Left lung (tissue), 10 donors: ENCODE measurements around the gene HDAC1. TPM values are rescaled to one million over a fixed set of nuclear protein-coding genes. Genes with fewer than 3 reads are reported as not detected.
"Not testable (repeated sequence)": the region's sequence is repeated elsewhere in the genome, so short reads cannot be mapped to it uniquely, and the experiment has no call there.

ENCODE experiments used
- ATAC-seq: fragments of 200-7000 bp; cut with Tn5 transposase; one replicate; pipeline ENCODE4 v1.9.1; 2020; ENCODE audit warnings: moderate library complexity
- DNase-seq, 4 donors: peaks; one replicate each; pipeline ENCODE4 v3.0.0-alpha.2; 2013 to 2020
- H3K27ac ChIP-seq, 2 donors: fragments of 200-600 bp; sonication (generic) in 1 of 2; one replicate each; pipeline versions ENCODE4 v1.5.0 to v1.8.0; 2020 to 2021
- H3K27me3 ChIP-seq, 2 donors: fragments of 200-600 bp; sonication (generic) in 1 of 2; one replicate each; pipeline versions ENCODE4 v1.5.0 to v1.8.0; 2020 to 2021
- H3K36me3 ChIP-seq, 2 donors: fragments of 200-600 bp; sonication (generic) in 1 of 2; one replicate each; pipeline versions ENCODE4 v1.5.0 to v1.8.0; 2020 to 2021
- H3K4me1 ChIP-seq, 2 donors: fragments of 200-600 bp; one replicate each; pipeline ENCODE4 v1.8.0; 2021
- H3K4me3 ChIP-seq, 2 donors: fragments of 200-600 bp; sonication (generic) in 1 of 2; one replicate each; pipeline versions ENCODE4 v1.5.0 to v1.8.0; 2020 to 2021; ENCODE audit warnings: mild to moderate bottlenecking in 1 of 2
- H3K9me3 ChIP-seq, 2 donors: fragments of 200-600 bp; sonication (generic) in 1 of 2; one replicate each; pipeline versions ENCODE4 v1.5.0 to v1.8.0; 2020 to 2021
- intact Hi-C, 2 donors: fragments of 100-400 bp; cut with DNase I; formaldehyde crosslinking; loops; one replicate each; pipeline versions ENCODE4 v1.11.2 to v1.14.2; 2022
- polyA plus RNA-seq, 6 donors: library from polyadenylated mRNA; unstranded; fragments of 120-200 nt; gene quantifications; one replicate each; pipeline ENCODE4 v1.2.1, GENCODE V29; 2013; ENCODE audit not compliant: insufficient read length in 6 of 6
- total RNA-seq, 2 donors: library from RNA; stranded (reverse); fragmentation: NEBNext Ultra II Directional; extraction: Animal tissue kit (Norgen Biotek cat#: 25700); gene quantifications; one replicate each; pipeline ENCODE4 v1.2.1, GENCODE V29; 2021
- TF ChIP-seq, protein P1 (sequence below), 2 donors: fragments of 200-600 bp; sonication (generic) in 1 of 2; IDR thresholded peaks; one replicate each; pipeline versions ENCODE4 v1.5.0 to v1.8.0; 2021; ENCODE audit warnings: antibody characterized with exemption in 2 of 2
- donor health status: DM: no; HTN: yes; CAD: no.
- donor health status: DM: no; HTN: no; CAD: no.

The HDAC1 gene
- total and polyA plus RNA-seq, 8 donors: 61.8 to 193 (median 163) TPM

DNA sequence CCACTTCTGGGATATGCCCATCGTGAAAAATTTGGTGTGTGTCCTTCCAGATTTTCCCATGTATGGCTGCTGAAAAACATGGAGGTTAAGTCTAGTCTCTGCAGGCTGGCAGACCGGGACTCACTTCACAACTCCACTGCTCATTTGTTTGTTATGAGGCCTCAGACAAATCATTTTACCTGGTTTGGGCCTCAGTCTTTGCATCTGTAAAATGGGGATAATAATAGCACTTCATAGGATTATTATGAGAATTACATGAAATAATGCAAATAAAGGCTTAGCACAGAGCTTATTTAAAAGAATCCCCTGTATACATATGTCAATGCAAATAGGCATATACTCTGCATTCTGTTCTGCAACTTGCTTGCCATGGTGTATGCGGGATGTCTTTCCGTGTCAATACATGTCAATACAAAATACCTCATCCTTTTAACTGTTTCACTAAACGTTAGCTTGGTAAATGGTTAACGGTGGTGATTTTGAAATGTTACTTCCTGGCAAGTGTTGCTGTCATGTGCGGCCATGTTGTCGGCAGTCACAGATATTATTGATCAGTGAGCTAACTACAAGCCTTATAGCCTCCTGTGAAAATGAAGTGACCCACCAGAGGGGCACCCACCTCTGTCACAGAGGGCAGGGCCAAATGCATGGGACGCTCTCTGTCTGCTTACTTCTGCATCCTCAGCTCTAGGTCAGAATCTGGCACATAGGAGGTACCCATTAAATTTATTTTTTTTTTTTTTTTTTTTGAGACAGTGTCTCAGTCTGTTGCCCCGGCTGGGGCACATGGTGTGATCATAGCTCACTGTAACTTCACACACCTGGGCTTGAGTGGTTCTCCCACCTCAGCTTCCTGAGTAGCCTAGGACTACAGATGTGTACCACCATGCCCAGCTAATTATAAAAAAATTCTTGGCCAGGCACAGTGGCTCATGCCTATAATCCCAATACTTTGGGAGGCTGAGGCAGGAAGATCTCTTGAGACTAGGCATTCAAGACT, 36.5 kb upstream of the HDAC1 start:
- intact Hi-C loops: no loop called here
- H3K27me3 ChIP-seq: no peaks in the 10 kb centered on the region
- H3K4me3 ChIP-seq: no peak overlapping the region
- no peak overlapping the region for H3K27ac ChIP-seq
- TF ChIP-seq, protein P1, sequence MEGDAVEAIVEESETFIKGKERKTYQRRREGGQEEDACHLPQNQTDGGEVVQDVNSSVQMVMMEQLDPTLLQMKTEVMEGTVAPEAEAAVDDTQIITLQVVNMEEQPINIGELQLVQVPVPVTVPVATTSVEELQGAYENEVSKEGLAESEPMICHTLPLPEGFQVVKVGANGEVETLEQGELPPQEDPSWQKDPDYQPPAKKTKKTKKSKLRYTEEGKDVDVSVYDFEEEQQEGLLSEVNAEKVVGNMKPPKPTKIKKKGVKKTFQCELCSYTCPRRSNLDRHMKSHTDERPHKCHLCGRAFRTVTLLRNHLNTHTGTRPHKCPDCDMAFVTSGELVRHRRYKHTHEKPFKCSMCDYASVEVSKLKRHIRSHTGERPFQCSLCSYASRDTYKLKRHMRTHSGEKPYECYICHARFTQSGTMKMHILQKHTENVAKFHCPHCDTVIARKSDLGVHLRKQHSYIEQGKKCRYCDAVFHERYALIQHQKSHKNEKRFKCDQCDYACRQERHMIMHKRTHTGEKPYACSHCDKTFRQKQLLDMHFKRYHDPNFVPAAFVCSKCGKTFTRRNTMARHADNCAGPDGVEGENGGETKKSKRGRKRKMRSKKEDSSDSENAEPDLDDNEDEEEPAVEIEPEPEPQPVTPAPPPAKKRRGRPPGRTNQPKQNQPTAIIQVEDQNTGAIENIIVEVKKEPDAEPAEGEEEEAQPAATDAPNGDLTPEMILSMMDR (IDR thresholded peaks at IDR 0.05): no peak
- no peaks in the 10 kb centered on the region for H3K36me3 ChIP-seq
- DNase-seq: no peak
- no peaks in the 10 kb centered on the region for H3K9me3 ChIP-seq
- H3K4me1 ChIP-seq: peaks cover 0 to 16% of the 10 kb centered on the region in 2 donors
- ATAC-seq: no peak

DNA sequence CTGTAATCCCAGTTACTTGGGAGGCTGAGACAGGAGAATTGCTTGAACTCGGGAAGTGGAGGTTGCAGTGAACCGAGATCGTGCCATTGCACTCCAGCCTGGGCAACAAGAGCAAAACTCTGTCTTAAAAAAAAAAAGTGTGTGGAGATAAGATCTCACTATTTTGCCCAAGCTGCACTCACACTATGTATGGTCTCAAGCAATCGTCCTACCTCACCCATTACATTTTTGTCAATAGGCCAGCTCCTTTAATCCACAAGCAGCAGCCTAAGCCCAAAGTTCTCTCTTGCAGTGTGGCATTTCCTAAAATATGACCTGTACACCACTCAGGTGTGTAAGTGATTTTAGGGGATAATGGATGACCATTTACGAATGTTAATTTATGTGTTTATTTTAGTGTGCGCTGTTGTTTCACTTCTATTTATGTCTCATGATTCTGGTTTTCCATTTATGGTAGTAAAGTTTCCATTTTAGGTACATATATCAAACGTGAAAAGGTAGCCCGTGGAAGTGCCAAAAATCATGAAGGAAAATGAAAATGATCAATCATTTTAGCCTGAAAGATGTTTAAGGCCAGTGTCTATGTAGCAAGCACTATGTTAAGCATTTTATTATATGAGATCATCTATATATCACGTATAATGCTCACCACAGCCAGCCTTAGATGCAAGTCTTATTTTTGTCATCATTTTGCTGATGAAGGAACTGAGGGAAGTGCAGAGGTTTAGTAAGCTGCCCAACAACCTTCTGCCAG, 35.2 kb upstream of the HDAC1 start:
- TF ChIP-seq, protein P1 (IDR thresholded peaks at IDR 0.05): no peak
- no peaks in the 10 kb centered on the region for H3K27me3 ChIP-seq
- peaks cover 0 to 4% of the 10 kb centered on the region in 2 donors for H3K4me1 ChIP-seq
- H3K9me3 ChIP-seq: no peaks in the 10 kb centered on the region
- H3K27ac ChIP-seq: no peak overlapping the region
- DNase-seq (no peak), ATAC-seq (no peak)
- H3K4me3 ChIP-seq: no peak overlapping the region
- intact Hi-C loops: no loop called here
- H3K36me3 ChIP-seq: no peaks in the 10 kb centered on the region

DNA sequence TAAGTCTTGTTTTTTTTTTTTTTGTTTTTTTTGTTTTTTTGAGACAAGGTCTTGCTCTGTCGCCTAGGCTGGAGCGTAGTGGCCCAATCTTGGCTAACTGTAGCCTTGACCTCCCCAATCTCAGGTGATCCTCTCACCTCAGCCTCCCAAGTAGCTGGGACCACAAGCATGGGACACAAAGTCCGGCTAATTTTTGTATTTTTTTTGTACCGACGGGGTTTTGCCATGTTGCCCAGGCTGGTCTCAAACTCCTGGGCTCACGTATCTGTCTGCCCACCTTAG, 34.7 kb upstream of the HDAC1 start:
- Histone ChIP-seq H3K4me3 (no peak overlapping the region), H3K27ac (no peak overlapping the region), H3K9me3 (no peaks in the 10 kb centered on the region), H3K27me3 (no peaks in the 10 kb centered on the region), H3K4me1 (peaks cover 0 to 2% of the 10 kb centered on the region in 2 donors), H3K36me3 (no peaks in the 10 kb centered on the region)
- no peak for DNase-seq
- ATAC-seq: no peak
- TF ChIP-seq, protein P1 (IDR thresholded peaks at IDR 0.05): no peak
- intact Hi-C loops: no loop called here

DNA sequence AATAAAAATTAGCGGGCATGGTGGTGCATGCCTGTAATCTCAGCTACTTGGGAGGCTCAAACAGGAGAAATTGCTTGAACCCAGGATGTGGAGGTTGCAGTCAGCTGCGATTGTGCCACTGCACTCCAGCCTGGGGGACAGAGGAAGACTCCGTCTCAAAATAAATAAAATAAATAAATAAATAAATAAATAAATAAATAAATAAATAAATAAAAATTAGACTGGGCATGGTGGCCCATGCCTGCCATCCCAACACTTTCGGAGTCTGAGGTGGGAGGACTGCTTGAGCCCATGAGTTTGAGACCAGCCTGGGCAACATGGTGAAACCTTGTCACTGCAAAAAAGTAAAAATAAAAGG, 28.7 kb upstream of the HDAC1 start:
- H3K9me3 ChIP-seq, H3K27ac ChIP-seq, ATAC-seq, H3K4me3 ChIP-seq, H3K27me3 ChIP-seq, intact Hi-C loops, DNase-seq, H3K4me1 ChIP-seq, H3K36me3 ChIP-seq: not testable (repeated sequence)

DNA sequence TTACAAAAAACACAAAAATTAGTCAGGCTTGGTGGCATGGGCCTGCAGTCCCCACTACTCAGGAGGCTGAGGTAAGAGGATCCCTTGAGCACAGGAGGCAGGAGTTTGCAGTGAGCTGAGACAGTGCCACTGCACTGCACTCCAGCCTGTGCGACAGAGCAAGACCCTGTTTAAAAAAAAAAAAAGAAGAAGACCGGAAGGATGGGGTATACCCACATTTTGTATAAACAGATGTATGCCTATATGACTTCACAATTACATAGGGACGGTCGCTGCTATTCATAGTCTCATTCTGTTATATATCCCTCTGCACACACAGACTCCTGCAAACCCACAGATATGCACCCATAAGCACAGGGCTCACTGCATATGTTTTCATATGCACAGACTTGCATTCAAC, 28.1 kb upstream of the HDAC1 start:
- H3K4me1 ChIP-seq: peaks cover 0 to 8% of the 10 kb centered on the region in 2 donors
- no peaks in the 10 kb centered on the region for H3K36me3 ChIP-seq
- H3K9me3 ChIP-seq: no peaks in the 10 kb centered on the region
- no peaks in the 10 kb centered on the region for H3K27me3 ChIP-seq
- ATAC-seq (no peak), DNase-seq (no peak)
- intact Hi-C loops: no loop called here
- no peak overlapping the region for H3K27ac ChIP-seq
- no peak overlapping the region for H3K4me3 ChIP-seq
- TF ChIP-seq, protein P1 (IDR thresholded peaks at IDR 0.05): no peak
